NOMO-1 (cell line): ENCODE measurements around the gene MZF1.
"Not testable (repeated sequence)": the region's sequence is repeated elsewhere in the genome, so short reads cannot be mapped to it uniquely, and the experiment has no call there.

Experiments used
- DNase-seq, 2 experiments: peaks; one replicate each; lab custom pipeline; 2025; ENCODE audit not compliant: unreplicated experiment in 2 of 2; lab: John Stamatoyannopoulos, UW

The MZF1 gene

DNA sequence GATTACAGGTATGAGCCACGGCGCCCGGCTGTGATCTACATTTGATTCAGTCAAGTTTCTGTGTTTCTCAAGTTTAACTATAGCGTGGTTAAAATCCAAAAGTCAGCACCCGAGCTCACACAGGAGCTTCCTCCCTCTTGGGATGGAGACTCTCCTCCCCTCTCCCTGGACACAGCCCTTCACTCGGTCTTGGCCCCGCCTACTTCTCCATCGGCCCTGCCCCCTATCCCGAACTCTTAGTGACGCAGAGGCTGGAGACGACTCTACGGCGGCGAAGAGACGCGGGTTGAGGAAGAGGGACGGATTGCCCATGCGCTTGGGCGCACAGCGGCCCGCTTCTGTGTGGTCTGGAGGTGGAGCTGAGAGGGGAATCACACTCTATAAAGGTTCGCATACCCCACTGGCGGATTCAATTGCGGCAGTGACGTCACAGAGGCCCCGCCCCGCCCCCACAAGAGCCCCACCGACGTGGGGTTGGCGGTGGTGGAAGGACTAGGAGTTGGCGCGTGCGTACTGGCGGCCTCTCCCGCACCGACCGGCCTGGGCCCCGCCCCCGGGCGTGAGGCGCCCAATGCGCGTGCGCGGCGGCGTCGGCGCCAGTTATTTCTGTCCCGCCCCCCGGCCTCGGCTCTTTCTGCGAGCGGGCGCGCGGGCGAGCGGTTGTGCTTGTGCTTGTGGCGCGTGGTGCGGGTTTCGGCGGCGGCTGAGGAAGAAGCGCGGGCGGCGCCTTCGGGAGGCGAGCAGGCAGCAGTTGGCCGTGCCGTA, 29.1 kb downstream of the MZF1 start, which contains the start of gene TRIM28:
Gene TRIM28 (plus strand): TSS at position 239 of the 765 bp plus-strand sequence. CDS start 694 bp downstream, outside the sequence.
- DNase-seq = no peak

DNA sequence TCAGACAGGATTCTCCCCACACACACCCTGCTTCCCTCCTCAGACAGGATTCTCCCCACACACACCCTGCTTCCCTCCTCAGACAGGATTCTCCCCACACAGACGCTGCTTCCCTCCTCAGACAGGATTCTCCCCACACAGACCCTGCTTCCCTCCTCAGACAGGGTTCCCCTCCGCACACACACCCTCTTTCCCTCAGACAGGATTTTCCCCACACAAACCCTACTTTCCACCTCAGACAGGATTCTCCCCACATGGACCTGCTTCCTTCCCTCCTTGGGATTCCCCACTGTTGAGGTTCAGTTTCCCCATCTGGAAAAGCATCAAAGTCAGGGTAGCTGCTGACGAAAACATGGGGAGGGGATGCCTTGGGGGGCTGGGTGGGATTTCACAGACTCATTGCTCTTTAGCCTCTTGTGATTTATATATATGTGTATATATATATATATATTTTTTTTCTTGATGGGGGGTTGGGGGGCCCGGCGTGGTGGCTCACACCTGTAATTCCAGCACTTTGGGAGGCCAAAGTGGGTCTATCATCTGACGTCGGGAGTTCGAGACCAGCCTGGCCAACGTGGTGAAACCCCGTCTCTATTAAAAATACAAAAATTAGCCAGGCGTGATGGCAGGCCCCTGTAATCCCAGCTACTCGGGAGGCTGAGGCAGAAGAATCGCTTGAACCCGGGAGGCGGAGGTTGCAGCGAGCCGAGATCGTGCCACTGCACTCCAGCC, 30.3 kb downstream of the MZF1 start:
- not testable (repeated sequence) for DNase-seq

DNA sequence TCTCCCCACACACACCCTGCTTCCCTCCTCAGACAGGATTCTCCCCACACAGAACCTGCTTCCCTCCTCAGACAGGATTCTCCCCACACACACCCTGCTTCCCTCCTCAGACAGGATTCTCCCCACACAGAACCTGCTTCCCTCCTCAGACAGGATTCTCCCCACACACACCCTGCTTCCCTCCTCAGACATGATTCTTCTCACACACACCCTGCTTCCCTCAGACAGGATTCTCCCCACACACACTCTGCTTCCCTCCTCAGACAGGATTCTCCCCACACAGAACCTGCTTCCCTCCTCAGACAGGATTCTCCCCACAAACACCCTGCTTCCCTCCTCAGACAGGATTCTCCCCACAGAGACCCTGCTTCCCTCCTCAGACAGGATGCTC, 34.0 kb downstream of the MZF1 start:
- not testable (repeated sequence) for DNase-seq

DNA sequence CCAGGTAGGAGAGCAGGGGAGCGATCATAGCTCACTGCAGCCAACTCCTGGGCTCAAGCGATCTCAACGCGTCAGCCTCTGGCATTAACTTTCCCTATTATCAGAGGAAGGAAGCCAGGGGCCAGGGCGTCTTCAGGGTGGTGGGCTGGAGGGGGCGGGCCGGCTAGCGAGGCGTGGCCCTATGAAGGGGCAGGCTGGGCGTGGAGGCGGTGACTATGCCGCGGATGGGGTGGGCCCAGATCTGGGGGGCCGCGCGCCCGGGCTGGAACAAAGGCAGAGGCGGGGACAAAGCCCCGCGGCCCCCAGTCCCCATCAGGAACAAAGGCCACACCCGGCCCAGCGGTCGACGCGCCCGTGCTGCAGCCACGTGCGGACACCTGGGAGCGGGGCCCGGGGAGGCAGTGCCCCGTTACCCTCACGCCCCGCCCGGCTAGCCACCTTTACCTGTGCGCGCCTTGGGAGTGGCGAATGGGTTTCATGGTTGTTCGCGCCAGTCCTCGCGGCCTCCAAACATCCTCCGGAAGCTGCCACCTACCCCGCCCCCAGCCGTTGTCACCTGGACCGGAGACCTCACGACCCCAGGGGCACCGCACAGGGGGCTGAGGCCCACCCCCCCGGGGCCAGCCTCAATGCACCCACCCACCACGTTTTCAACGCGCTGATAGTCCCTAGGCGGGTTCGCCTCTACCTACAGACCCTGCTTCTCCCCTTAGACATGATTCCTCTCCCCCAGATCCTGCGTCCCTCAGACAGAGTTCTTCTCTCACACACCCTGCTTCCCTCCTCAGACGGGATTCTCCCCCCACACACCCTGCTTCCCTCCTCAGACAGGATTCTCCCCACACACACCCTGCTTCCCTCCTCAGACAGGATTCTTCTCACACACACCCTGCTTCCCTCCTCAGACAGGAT, 34.6 kb downstream of the MZF1 start:
- DNase-seq = peak; percentile 57 to 58

DNA sequence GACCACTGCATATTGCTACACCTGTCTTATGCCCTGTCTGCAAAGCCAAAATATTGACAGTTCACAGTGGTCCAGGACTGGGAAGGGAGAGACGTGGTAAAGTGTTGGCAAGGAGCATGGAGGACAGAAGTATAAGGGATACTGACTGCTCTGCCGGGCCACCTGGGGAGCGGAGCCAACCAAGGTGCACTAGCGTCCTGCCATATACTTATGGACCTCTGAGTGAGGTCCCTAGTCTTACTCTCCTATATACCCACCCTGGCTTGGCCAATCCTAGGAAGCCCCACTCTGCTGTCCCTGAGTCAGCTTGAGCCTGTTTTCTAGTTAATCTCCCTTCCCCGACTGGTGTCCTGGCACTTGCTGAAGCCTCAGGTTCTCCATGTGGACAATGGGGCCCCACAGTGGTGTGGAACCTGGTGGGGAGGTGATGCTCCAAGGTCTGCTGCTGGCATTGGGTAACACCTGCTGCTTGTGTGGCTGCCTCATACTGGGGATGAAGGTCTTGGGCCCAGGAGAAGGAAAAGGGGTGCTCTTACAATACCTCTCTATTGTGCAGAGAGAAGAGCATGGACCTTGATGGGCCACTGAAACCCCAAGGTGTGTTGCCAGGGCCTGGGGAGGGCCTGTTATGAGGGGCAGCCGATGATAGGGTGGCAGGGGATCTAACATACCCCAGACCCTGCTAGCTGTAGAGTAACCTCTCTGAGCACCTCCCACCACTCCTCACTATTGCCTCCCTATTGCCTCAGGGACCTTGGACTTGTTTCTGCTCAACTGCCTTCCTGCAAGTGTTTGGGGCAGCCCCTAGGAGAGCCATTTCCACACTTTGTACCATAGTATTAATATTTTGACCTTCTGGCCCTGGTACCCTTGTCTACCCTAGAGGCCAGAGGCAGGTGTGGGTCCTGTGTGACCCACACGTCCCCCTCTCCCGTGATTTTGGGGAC, 36.0 kb downstream of the MZF1 start:
- DNase-seq = no peak

DNA sequence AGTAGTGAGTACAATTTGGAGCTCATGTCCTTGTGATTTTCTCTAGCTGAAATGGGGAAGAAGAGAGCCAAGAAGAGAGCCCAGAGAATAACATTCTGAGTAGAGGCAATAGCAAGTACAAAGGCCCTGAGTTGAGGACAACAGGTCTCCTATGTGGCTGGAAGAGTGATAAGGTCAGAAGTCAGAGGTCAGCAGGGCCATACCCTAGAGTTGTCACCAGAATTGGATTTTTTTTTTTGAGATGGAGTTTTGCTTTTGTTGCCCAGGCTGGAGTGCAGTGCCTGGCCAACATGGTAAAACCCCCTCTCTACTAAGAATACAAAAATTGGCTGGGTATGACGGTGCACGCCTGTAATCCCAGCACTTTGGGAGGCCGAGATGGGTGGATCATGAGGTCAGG, 37.3 kb downstream of the MZF1 start:
- DNase-seq = no peak

DNA sequence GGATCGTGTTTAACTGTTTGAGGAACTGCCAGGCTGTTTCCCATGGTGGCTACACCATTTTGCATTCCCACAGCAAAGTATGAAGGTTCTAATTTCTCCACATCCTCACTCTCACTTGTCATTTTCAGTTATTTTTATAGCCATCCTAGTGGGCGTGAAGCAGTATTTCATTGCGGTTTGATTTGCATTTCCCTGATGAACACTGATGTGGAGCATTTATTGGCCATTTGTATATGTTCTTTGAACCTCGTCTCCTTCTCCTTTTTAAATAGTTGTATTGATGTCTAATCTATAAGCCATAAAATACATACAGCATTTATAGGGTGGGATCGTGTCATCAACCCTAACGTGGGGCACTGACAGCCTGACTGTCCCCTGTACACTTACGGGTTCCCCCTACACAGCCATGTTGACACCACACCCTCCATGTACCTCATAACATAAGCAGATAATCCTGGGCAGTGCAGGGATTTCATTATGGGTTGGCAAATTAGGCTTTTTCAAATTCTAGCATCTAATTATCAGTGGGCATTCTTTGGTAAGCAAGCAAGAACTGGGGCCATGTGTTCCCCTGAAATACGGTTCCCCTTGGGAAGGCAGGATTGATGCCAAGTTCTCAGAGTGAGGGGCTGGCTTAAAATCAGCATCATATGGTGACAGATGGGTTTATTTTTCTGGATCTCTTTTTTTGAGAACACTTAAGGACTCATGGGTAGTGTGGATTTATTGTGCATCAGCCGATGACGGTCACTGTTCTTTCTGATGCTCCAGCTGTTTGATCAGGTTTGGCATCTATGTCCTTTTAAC, 41.9 kb downstream of the MZF1 start:
- DNase-seq = no peak

DNA sequence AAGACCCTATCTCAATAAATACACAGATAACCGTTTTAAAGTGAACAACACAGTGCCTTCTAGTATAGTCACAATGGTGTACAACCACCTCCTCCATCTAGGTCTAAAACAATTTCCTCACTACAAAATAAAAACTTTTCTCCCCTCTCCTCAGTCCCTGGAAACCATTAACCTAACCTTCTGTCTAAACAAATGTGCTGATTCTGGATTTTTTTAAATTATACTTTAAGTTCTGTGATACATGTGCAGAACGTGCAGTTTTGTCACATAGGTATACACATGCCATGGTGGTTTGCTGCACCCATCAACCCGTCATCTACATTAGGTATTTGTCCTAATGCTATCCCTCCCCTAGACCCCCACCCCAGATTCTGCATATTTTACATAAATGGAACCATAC, 43.7 kb downstream of the MZF1 start:
- DNase-seq = no peak

DNA sequence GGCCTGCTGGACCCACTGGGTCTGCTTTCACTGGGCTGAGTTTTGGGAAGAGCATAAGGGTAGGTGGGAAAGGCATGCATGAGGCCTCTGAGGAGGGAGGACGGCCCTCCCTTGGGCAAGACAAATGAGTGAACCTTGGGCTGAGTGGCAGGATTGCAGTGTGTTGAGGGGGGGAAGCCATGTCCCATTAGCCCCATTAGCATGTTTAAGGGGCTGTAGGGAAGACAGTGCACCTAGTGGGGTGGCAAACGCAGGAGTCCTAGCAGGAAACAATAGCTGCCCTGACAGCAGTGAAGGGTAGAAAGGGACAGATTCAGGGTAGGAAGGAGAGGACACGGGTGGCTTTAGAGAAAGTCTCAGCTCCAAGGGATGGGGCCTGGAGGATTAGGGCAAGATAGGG, 50.4 kb downstream of the MZF1 start:
- no peak for DNase-seq

DNA sequence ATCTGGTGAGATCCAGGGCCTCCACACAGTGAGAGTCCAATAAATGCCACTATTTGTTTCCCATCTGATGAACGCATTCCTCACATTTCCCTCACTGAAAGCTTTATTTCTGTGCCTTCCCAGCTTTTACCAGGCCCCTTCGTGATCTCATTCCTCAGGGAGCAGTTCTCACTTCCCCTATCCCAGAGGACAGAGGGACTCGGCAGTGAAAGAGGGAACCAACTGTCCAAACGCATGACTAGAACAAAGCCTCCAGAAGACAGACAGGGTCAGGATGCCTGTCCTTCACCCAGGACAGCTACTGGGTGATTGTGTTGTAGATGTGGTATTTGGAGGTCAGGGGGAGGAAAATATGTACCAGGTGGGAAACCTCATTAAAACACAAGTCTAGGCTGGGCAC, 51.5 kb downstream of the MZF1 start:
- no peak for DNase-seq

DNA sequence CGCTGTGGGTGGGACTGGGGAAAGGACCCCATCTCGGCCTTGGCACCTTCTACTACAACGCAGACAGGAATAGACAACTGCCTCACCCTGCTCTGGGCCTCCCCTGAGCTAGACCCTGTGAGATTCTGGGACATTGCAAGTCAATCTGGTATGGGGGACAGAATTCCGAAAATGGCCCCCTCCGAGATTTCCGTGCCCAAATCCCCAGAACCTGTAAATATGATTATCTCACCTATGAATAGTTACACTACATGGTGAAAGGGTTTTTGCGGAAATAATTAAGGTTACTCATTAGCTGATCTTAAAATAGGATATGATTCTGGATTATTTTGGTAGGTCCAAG, 52.9 kb downstream of the MZF1 start:
- DNase-seq = no peak

DNA sequence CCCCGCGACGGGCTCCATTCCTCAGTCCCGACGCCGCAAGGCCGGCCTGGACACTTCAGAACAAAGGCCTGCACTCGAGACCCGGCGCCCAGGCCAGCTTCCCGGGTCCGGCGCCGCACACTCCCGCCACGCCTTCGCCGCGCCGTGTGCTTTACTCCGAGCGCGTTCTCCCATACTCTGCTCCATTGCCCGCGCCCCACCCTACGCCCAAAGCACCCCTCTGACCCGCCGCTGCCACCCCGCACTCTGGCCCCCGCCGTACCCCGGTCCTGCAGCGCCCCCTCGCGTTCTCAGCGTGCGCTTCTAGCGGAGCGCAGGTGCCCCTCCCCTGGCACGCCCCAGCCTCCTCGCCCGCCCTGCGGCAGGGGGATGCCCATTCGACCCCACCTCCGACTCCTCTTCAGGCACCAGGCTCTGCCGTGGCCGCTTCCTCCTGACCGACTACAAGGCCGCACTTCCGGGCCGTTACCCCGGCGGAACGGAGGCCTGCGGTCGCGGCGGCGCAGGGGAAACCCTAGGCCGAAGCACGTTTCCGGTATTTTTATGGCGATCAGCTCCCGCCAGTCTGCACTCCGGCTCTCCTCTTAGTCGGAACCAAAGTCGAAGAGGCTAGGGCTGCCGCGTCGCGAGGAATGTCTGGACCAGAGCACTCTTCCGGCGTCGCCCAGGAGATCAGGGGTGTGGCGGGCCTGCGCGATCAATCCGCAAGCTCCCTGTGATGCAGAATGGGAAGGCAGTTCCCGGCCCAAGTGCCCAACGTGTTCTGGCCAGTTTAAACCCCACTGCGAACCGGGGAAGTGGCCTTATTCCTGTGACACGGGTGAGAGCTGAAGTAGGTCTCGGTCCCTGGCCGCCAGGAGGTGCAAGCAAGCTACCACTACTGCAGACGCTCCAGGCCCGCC, 53.5 kb downstream of the MZF1 start, which contains the start of gene ZBTB45:
Gene ZBTB45 (minus strand): TSS at position 456 of the 902 bp plus-strand sequence. CDS start 2,137 bp downstream, outside the sequence.
- peak; percentile 91 to 96 for DNase-seq

DNA sequence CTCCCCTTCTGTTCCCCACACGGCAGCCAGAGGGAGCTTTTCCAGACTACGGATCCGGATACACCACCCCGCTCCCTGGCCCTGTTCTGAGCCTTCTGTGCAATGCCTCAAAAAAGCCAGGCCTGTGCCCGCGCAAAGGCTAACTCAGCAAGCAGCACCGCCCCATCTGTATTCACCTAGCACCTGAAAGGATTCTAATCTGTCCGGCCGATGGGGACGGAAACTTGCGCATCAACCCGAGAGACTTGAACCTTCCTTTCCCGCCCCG, 54.1 kb downstream of the MZF1 start:
- peak; percentile 70 to 82 for DNase-seq

DNA sequence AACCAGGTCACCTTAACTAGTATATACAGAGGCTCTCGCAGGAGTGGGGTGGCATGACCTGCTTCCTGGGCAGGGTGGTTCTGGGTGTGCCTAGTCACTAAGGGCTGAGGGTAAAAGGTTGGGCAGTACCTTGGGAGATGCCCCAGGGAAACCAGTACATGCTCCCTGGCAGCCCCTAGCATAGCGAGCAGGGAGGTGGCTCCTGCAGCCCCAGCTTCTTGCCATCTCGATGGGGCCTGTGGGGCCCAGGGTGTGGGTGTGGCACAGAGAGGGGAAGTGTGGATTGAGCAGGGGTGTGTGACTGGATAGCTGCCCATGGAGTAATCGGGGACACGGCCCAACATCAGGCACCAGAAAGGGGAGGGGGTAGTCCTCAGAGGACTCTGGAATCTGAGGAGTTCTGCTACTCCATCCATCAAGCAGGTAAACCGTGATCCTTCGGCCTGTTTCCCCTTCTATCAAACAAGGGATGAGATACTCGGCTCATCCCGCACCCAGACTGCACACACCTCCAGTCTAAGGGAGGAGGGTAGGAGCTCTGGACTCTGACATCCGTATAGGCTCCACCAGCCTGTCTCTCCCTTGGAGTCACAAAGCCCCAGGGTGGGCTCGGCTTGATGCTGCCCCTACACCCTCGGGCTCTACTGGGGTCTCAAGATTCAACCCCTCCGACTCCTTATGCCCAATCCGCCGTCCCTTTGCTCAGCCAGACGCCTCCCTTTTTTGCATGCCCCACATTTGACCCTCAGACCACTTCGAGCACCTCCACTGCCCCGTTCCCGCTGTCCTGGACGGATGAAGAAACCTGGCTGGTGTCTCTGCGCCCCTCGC, 54.7 kb downstream of the MZF1 start:
- DNase-seq = peak; percentile 56 to 76

DNA sequence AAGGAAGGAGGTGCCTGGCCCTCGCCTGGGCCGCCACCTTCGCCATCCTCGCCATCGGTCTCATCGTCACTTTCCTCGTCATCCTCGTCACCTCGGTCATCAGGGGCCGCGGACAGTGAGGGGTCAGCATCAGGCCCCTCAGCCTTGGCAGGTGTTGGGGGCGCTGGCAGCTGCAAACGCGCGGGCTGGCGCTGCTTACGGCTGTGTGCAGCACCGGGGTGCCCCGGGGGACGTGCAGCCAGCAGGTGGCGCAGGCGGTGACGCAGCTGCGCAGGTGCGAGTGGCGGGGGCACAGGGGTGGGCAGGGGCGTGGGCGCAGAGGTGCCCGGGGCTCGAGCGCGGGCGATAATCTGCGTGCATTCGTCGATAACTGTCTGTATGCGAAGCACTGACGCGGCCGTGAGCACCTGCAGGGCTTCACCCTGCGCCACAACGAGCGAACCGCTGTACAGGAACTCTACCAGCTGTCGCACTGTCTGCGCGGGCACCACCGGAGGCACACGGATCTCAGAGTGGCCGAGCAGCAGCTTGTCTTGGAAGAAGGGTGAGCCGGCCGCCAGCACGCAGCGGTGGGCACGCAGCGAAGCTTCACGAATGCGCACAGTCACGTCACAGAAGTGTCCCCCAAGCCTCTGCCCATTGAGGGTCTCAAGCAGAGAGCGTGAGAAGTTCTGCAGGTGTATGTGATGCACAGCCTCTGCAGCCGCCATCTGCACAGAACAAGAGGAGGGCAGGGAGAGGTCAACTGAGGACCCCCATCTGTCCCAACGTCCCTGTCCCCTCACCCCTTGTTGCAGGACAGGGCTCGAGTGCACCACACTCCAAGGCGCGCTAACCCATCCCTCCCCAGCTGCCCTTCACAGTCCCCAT, 55.9 kb downstream of the MZF1 start:
- DNase-seq = no peak

DNA sequence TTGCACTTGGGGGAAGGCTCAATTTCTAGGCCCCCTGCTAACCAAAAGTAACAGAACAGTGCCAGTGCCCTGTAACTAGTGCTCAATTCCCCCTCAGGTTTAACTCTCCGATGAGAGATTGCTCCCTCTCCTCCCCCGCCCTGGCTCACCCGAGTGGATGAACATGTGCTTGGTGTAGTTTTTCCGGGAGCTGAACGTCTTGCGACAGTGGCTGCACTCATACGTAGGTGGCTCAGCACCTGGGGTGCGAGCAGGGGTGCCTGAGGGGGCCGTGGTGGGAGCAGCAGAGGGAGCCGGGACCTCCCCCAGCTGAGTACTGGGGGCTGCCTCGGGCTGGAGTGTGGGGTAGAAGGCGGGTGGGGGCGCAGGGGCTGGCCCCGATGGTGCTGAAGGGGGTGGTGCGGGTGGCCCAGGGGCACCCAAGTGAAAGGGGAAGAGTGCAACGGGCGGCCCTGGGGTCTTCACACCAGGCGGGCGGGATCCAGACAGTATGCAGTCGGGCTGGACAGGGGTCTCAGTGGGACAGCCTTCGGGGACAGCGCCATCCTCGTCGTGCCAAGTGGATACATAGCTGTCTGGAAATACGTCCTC, 56.8 kb downstream of the MZF1 start:
- no peak for DNase-seq
